ENCODE measurements around the gene TRIM31. TPM values are rescaled to one million over a fixed set of nuclear protein-coding genes. Genes with fewer than 3 reads are reported as not detected.

Gene TRIM31
- total RNA-seq, 1 experiment from 2014 or later = not detected

DNA sequence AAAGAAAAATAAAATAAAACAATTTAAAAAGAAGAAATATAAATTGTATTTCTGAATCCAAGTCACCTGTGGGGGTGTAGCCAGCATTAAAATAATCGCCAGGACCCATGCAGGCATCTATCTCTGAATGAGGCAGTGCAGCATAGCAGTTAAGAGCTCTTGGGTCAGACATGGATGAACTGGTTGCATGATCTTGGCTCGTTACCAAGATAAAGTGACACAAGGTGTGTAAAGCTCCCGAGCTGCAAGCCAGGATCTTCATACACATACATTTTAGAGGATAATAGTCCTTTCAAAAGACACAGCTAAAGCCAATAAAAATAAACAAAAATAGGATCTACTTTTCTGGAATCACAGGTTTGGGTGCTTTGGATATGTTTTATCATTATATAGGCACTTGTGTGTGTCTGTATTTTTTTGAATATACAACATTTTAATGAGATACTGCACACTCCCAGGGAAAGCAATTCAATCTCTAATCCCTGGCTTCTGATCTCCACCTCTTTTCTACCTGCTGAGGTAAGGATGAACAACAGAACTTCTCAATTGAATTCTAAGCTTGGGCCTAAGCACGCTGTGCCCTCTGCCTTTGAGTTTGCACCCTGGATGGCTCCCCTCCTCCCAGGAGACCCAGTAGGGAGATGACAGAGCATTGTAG lies 39.3 kb upstream of the TRIM31 start:
- H2AFZ ChIP-seq (ENCODE audit: low read length) = no peak overlapping the region
- H3K23ac ChIP-seq (ENCODE audit: insufficient read length, low read depth, low read length) = no peak overlapping the region
- no peaks in the 10 kb centered on the region for H3K23me2 ChIP-seq (ENCODE audit: insufficient read length, low read depth, low read length, poor library complexity, severe bottlenecking)
- H2BK15ac ChIP-seq (ENCODE audit: low read depth, low read length) = no peak overlapping the region
- H3K9me3 ChIP-seq (ENCODE audit: control insufficient read depth, low read depth, low read length) = no peaks in the 10 kb centered on the region
- no peak overlapping the region for H2BK120ac ChIP-seq (ENCODE audit: low read depth, low read length, poor library complexity, severe bottlenecking)
- no peaks in the 10 kb centered on the region for H3K79me1 ChIP-seq (ENCODE audit: insufficient read depth, low read depth, low read length, poor library complexity, severe bottlenecking)
- no peak overlapping the region for H3K56ac ChIP-seq (ENCODE audit: insufficient read length, low read depth, low read length)
- no peak overlapping the region for H2BK20ac ChIP-seq (ENCODE audit: low read depth, low read length, poor library complexity, severe bottlenecking)
- no peak overlapping the region for H3K9ac ChIP-seq (ENCODE audit: extremely low read depth, insufficient read length, low read length)
- TF ChIP-seq, protein P1, sequence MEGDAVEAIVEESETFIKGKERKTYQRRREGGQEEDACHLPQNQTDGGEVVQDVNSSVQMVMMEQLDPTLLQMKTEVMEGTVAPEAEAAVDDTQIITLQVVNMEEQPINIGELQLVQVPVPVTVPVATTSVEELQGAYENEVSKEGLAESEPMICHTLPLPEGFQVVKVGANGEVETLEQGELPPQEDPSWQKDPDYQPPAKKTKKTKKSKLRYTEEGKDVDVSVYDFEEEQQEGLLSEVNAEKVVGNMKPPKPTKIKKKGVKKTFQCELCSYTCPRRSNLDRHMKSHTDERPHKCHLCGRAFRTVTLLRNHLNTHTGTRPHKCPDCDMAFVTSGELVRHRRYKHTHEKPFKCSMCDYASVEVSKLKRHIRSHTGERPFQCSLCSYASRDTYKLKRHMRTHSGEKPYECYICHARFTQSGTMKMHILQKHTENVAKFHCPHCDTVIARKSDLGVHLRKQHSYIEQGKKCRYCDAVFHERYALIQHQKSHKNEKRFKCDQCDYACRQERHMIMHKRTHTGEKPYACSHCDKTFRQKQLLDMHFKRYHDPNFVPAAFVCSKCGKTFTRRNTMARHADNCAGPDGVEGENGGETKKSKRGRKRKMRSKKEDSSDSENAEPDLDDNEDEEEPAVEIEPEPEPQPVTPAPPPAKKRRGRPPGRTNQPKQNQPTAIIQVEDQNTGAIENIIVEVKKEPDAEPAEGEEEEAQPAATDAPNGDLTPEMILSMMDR (conservative IDR thresholded peaks at IDR 0.05) = no peak
- H3K27me3 ChIP-seq (ENCODE audit: insufficient read depth, low read length) = no peaks in the 10 kb centered on the region
- H3K36me3 Mint-ChIP-seq (ENCODE audit: insufficient read depth in 1 of 3, low read depth in 3 of 3) = no peaks in the 10 kb centered on the region
- no peaks in the 10 kb centered on the region for H3K9me3 Mint-ChIP-seq
- H2BK5ac ChIP-seq (ENCODE audit: insufficient read length, low read length) = no peak overlapping the region
- H3K4me3 Mint-ChIP-seq = no peak overlapping the region
- no peak overlapping the region for H3K27ac ChIP-seq (ENCODE audit: insufficient read length, low read depth, low read length)
- H4K8ac ChIP-seq (replicated peaks; ENCODE audit: insufficient read length, low read depth, low read length) = no peak overlapping the region
- WGBS (ENCODE audit: extremely low coverage, insufficient read length, low lambda C conversion rate) = no CpG with 5 or more reads among the region's 4 CpGs
- no peak overlapping the region for H4K5ac ChIP-seq (ENCODE audit: insufficient read length, low read depth, low read length)
- H3K4me2 ChIP-seq (ENCODE audit: insufficient read depth, insufficient read length, low read length) = no peak overlapping the region
- no peak overlapping the region for H3K18ac ChIP-seq (ENCODE audit: insufficient read length, low read depth, low read length)
- no peak for DNase-seq
- no peak overlapping the region for H4K91ac ChIP-seq (ENCODE audit: insufficient read length, low read depth, low read length)
- no peak overlapping the region for H3K4ac ChIP-seq (ENCODE audit: low read depth, low read length)
- H3K27me3 Mint-ChIP-seq (ENCODE audit: low read depth) = peaks cover 61% of the 10 kb centered on the region
- no peak overlapping the region for H2AK5ac ChIP-seq (ENCODE audit: insufficient read length, low read length)
- peaks cover 2% of the 10 kb centered on the region in 2 experiments; a peak in 1 of 4 replicates for H3K4me1 Mint-ChIP-seq
- no peak overlapping the region for H3T11ph ChIP-seq (ENCODE audit: low read length)
- H3K79me2 ChIP-seq (ENCODE audit: insufficient read depth, low read length) = no peaks in the 10 kb centered on the region
- H3K27ac Mint-ChIP-seq = no peak overlapping the region
- H4K20me1 ChIP-seq (ENCODE audit: control insufficient read depth, insufficient read depth, insufficient read length) = no peaks in the 10 kb centered on the region
- no peaks in the 10 kb centered on the region for H3K4me1 ChIP-seq (ENCODE audit: insufficient read depth, low read length)
- no peak overlapping the region for H2BK12ac ChIP-seq (ENCODE audit: insufficient read length, low read depth, low read length)
- H3K14ac ChIP-seq (ENCODE audit: insufficient read depth, low read length) = no peak overlapping the region
